ENCODE measurements around the gene FNDC11.
A peak's percentile ranks its signal among the peaks of the same experiment; 100 is the strongest.
"Not testable (repeated sequence)": the region's sequence is repeated elsewhere in the genome, so short reads cannot be mapped to it uniquely, and the experiment has no call there.

FNDC11 gene

GRCh38 chr20:63553251-63553932 is 567 bp upstream of the FNDC11 start:
- no peak for DNase-seq (ENCODE audit: low read depth)
- peak overlapping the region; percentile 31 for H3K4me3 ChIP-seq (ENCODE audit: low read depth, low read length)

GRCh38 chr20:63554361-63555278 is 661 bp downstream of the FNDC11 start:
- H3K4me3 ChIP-seq (ENCODE audit: low read depth, low read length), result no peak overlapping the region
- no peak for DNase-seq (ENCODE audit: low read depth)
- no peak for TF ChIP-seq CTCF (IDR thresholded peaks at IDR 0.05; ENCODE audit: control insufficient read depth, extremely low read depth, insufficient read depth)

More at GRCh38 chr20:63553251-63553932, 567 bp upstream of the FNDC11 start:
- no peak for TF ChIP-seq CTCF (IDR thresholded peaks at IDR 0.05; ENCODE audit: control insufficient read depth, extremely low read depth, insufficient read depth)

- H3K4me3 ChIP-seq (ENCODE audit: low read depth, low read length), result no peak overlapping the region
- no peak for TF ChIP-seq CTCF (IDR thresholded peaks at IDR 0.05; ENCODE audit: control insufficient read depth, extremely low read depth, insufficient read depth)
- DNase-seq (ENCODE audit: low read depth), result no peak
These were observed 1.9 kb downstream of the FNDC11 start for GRCh38 chr20:63555661-63556381.

DNA sequence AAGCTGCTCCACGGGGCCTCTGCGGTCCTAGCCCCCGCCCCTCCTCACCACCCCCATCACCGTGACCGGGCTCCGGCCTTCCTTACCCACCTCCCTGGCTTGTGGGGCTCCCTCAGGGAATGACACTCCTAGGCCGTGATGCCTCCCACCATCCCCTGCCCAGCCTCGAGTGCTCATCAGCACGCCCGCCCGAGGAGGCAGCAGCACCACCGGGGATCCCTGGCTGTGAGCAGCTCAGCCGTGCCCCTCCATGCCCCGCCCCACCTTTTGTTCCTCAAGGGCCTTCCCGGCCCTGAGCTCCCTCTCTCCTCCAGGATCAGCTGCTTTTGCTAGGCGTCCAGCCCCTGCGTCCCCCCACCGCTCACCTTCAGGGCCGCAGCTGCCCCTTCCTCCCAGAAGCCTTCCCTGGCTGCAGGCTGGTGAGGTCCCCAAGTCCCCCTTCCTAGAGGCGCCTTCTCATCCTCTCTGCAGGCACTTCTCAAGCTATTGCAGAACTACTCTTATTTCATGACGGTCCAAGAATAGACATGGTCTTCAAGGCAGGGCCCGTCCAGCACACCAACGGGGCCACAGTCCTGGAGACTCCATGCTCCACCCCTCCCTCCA is 3.0 kb downstream of the FNDC11 start:
- TF ChIP-seq CTCF (IDR thresholded peaks at IDR 0.05; ENCODE audit: control insufficient read depth, extremely low read depth, insufficient read depth), result no peak
- DNase-seq (ENCODE audit: low read depth), result no peak
- H3K4me3 ChIP-seq (ENCODE audit: low read depth, low read length), result no peak overlapping the region

DNA sequence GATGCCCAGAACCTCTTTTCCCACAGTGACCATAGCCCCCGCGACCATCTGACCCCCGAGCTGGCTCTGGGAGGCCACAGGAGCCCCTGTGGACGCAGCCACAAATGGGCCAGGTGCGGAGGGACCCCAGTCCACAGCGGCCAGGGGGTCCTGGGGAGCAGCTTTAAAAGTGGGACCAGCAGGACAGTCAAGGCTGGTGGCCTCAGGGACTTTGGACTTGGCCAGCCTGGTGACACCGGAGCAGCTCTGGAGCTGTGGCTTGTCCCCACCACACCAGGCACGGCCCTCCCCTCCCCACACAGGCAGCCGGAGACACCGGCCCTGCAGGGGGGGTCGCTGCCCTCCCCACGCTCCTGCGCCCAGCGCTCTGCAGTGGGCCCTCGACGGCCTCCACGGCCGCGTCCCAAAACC is 3.5 kb downstream of the FNDC11 start:
- TF ChIP-seq CTCF (IDR thresholded peaks at IDR 0.05; ENCODE audit: control insufficient read depth, extremely low read depth, insufficient read depth), result no peak
- DNase-seq (ENCODE audit: low read depth), result no peak
- H3K4me3 ChIP-seq (ENCODE audit: low read depth, low read length), result no peak overlapping the region

DNA sequence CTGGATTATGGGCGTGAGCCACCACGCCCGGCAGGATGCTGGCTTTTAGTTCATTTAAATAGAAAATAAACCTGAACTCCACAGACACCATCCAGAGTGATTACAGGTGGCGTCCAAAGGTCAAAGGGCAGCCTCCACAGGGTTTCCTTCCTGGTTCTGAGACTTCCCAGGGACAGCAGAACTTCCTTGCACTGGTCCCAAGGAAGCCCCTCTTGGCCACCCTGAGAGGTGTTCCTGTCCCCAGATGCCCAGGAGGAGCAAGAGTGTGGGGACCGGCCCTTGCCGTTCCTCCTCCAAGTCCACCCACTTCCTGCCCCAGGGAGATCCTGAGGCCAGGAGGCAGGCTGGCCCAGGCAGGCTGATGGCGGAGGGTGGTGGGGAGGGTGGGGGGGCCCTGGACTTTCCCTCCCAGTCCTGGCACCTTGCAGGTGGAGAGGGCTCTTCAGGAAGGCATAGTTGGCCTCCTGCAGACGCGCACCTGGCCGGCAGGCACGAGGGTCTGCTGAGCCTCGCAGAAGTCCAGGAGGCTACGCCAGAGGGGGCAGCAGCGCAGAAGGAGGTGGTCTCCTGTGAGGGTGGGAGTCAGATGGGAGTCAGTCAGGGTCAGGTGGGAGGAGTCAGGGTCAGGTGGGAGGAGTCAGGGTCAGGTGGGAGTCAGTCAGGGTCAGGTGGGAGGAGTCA is 5.0 kb downstream of the FNDC11 start:
- no peak overlapping the region for H3K4me3 ChIP-seq (ENCODE audit: low read depth, low read length)
- no peak for TF ChIP-seq CTCF (IDR thresholded peaks at IDR 0.05; ENCODE audit: control insufficient read depth, extremely low read depth, insufficient read depth)
- no peak for DNase-seq (ENCODE audit: low read depth)

DNA sequence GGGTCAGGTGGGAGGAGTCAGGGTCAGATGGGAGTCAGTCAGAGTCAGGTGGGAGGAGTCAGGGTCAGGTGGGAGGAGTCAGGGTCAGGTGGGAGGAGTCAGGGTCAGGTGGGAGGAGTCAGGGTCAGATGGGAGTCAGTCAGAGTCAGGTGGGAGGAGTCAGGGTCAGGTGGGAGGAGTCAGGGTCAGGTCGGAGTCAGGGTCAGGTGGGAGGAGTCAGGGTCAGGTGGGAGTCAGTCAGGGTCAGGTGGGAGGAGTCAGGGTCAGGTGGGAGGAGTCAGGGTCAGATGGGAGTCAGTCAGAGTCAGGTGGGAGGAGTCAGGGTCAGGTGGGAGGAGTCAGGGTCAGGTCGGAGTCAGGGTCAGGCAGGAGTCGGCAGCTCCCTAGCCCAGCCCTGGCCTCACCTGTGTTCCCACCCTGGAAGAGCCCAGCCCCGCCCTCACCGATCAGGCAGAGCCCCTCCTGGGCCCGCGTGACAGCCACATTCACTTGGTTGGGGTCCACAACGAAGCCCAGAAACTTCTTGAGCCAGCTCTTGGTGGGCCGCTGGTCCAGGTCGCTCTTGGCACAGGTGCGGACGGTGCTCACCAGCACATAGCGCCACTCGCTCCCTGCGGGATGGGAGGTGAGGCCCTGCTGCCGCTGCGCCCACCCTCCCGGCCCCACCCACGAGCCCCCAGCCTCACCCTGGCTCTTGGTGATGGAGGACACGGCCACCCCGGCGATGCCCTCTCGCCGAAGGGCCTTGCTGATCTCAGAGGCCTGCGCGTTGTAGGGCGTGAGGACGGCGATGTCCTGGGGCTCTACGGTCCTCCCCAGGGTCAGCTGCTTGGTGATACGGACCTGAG is 5.8 kb downstream of the FNDC11 start:
- not testable (repeated sequence) for DNase-seq (ENCODE audit: low read depth); H3K4me3 ChIP-seq (ENCODE audit: low read depth, low read length)
